Adrenal gland (tissue), 5 donors: ENCODE results near the gene ATP9B.

Source experiments
- CTCF ChIP-seq, 6 experiments: fragments of 450-650 bp in 4 of 6; fragments of 200-600 bp in 2 of 6; sonication (generic) in 1 of 6; IDR thresholded peaks; 1 replicate in 5 of 6; 2 replicates in 1 of 6; pipeline versions ENCODE4 v1.5.1 to v1.8.0; 2016 to 2021; ENCODE audit warnings: antibody characterized with exemption in 6 of 6, mild to moderate bottlenecking in 2 of 6, moderate library complexity in 1 of 6
- POLR2A ChIP-seq, 2 donors: fragments of 450-650 bp; IDR thresholded peaks; one replicate each; pipeline ENCODE4 v1.6.1; 2017; ENCODE audit warnings: antibody characterized with exemption in 2 of 2, mild to moderate bottlenecking in 2 of 2, moderate library complexity in 1 of 2
- donor health status: DM: no; HTN: no; CAD: no.

GRCh38 chr18:79314838-79315388 is 245.7 kb downstream of the ATP9B start:
- TF ChIP-seq CTCF (IDR thresholded peaks at IDR 0.05) (no peak), POLR2A (IDR thresholded peaks at IDR 0.05) (no peak)
